ENCODE results near the gene CCDC74A. TPM values are rescaled to one million over a fixed set of nuclear protein-coding genes. Genes with fewer than 3 reads are reported as not detected.

Gene CCDC74A
- total and polyA plus RNA-seq, 9 of the 15 experiments (the other 6 are each of a cell fraction or from before 2014, with no cell fraction given): 1.1 to 38.1 (median 9.6) TPM

GRCh38 chr2:131542438-131543384, 15.0 kb downstream of the CCDC74A start (continued):
- TF ChIP-seq, protein P1, sequence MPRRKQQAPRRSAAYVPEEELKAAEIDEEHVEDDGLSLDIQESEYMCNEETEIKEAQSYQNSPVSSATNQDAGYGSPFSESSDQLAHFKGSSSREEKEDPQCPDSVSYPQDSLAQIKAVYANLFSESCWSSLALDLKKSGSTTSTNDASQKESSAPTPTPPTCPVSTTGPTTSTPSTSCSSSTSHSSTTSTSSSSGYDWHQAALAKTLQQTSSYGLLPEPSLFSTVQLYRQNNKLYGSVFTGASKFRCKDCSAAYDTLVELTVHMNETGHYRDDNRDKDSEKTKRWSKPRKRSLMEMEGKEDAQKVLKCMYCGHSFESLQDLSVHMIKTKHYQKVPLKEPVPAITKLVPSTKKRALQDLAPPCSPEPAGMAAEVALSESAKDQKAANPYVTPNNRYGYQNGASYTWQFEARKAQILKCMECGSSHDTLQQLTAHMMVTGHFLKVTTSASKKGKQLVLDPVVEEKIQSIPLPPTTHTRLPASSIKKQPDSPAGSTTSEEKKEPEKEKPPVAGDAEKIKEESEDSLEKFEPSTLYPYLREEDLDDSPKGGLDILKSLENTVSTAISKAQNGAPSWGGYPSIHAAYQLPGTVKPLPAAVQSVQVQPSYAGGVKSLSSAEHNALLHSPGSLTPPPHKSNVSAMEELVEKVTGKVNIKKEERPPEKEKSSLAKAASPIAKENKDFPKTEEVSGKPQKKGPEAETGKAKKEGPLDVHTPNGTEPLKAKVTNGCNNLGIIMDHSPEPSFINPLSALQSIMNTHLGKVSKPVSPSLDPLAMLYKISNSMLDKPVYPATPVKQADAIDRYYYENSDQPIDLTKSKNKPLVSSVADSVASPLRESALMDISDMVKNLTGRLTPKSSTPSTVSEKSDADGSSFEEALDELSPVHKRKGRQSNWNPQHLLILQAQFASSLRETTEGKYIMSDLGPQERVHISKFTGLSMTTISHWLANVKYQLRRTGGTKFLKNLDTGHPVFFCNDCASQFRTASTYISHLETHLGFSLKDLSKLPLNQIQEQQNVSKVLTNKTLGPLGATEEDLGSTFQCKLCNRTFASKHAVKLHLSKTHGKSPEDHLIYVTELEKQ (CRISPR knock-in tag; IDR thresholded peaks at IDR 0.05): no peak
- TF ChIP-seq, protein P2, sequence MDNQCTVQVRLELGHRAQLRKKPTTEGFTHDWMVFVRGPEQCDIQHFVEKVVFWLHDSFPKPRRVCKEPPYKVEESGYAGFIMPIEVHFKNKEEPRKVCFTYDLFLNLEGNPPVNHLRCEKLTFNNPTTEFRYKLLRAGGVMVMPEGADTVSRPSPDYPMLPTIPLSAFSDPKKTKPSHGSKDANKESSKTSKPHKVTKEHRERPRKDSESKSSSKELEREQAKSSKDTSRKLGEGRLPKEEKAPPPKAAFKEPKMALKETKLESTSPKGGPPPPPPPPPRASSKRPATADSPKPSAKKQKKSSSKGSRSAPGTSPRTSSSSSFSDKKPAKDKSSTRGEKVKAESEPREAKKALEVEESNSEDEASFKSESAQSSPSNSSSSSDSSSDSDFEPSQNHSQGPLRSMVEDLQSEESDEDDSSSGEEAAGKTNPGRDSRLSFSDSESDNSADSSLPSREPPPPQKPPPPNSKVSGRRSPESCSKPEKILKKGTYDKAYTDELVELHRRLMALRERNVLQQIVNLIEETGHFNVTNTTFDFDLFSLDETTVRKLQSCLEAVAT (IDR thresholded peaks at IDR 0.05): peak in 1 of 2 experiments; percentile 47; a peak in 1 of 4 replicates
- no peak for TF ChIP-seq OTX1 (CRISPR knock-in tag; IDR thresholded peaks at IDR 0.05)
- peak; percentile 42 for TF ChIP-seq TBP (optimal IDR thresholded peaks at IDR 0.05; ENCODE audit: low read depth, low read length)
- TF ChIP-seq THAP7 (CRISPR knock-in tag; IDR thresholded peaks at IDR 0.05): no peak
- peak; percentile 18; the same call in 1 of the 2 replicates for TF ChIP-seq ZFX (CRISPR knock-in tag; IDR thresholded peaks at IDR 0.05)
- TF ChIP-seq PHF8 (IDR thresholded peaks at IDR 0.05; ENCODE audit: borderline replicate concordance, low read length): peak; percentile 64; the same call in 1 of the 2 replicates
- TF ChIP-seq, protein P3, sequence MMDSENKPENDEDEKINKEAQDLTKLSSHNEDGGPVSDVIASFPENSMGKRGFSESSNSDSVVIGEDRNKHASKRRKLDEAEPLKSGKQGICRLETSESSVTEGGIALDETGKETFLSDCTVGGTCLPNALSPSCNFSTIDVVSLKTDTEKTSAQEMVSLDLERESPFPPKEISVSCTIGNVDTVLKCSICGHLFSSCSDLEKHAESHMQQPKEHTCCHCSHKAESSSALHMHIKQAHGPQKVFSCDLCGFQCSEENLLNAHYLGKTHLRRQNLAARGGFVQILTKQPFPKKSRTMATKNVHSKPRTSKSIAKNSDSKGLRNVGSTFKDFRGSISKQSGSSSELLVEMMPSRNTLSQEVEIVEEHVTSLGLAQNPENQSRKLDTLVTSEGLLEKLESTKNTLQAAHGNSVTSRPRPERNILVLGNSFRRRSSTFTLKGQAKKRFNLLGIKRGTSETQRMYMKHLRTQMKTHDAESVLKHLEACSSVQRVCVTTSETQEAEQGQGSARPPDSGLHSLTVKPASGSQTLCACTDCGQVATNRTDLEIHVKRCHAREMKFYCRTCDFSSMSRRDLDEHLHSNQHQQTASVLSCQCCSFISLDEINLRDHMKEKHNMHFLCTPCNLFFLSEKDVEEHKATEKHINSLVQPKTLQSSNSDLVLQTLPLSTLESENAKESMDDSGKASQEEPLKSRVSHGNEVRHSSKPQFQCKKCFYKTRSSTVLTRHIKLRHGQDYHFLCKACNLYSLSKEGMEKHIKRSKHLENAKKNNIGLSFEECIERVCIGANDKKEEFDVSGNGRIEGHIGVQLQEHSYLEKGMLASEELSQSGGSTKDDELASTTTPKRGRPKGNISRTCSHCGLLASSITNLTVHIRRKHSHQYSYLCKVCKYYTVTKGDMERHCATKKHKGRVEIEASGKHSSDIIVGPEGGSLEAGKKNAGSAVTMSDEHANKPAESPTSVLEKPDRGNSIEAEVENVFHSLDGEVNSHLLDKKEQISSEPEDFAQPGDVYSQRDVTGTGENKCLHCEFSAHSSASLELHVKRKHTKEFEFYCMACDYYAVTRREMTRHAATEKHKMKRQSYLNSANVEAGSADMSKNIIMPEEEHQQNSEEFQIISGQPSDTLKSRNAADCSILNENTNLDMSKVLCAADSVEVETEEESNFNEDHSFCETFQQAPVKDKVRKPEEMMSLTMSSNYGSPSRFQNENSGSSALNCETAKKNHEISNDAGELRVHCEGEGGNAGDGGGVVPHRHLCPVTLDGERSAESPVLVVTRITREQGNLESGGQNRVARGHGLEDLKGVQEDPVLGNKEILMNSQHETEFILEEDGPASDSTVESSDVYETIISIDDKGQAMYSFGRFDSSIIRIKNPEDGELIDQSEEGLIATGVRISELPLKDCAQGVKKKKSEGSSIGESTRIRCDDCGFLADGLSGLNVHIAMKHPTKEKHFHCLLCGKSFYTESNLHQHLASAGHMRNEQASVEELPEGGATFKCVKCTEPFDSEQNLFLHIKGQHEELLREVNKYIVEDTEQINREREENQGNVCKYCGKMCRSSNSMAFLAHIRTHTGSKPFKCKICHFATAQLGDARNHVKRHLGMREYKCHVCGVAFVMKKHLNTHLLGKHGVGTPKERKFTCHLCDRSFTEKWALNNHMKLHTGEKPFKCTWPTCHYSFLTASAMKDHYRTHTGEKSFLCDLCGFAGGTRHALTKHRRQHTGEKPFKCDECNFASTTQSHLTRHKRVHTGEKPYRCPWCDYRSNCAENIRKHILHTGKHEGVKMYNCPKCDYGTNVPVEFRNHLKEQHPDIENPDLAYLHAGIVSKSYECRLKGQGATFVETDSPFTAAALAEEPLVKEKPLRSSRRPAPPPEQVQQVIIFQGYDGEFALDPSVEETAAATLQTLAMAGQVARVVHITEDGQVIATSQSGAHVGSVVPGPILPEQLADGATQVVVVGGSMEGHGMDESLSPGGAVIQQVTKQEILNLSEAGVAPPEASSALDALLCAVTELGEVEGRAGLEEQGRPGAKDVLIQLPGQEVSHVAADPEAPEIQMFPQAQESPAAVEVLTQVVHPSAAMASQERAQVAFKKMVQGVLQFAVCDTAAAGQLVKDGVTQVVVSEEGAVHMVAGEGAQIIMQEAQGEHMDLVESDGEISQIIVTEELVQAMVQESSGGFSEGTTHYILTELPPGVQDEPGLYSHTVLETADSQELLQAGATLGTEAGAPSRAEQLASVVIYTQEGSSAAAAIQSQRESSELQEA (IDR thresholded peaks at IDR 0.05; ENCODE audit: low read depth): peak; percentile 80
- 0 out of 2 replicates have a peak, but pooled peaks have one; percentile 46 for TF ChIP-seq MTA3 (IDR thresholded peaks at IDR 0.05; ENCODE audit: borderline replicate concordance)
- TF ChIP-seq ZNF224 (CRISPR knock-in tag; IDR thresholded peaks at IDR 0.05): no peak
- TF ChIP-seq ZC3H4 (CRISPR knock-in tag; IDR thresholded peaks at IDR 0.05; ENCODE audit: borderline replicate concordance): no peak
- no peak for TF ChIP-seq EWSR1 (IDR thresholded peaks at IDR 0.05; ENCODE audit: borderline replicate concordance, low read depth, partially characterized antibody)

All from K562 (cell line).